HL-60 (cell line): ENCODE results near the gene CLEC6A.

Experiments used
- DNase-seq, 2 experiments: peaks; one replicate each; pipeline ENCODE4 v3.0.0-alpha.2; 2010 to 2020; ENCODE audit warnings: low read depth in 1 of 2, low spot score in 1 of 2
- H3K27ac ChIP-seq: fragments of 250-450 bp; sonication (Bioruptor Pico); replicated peaks from 2 replicates; pipeline ENCODE4 v1.5.1; 2020; ENCODE audit warnings: mild to moderate bottlenecking, moderate library complexity
- H3K27me3 ChIP-seq: fragments of 250-450 bp; sonication (Bioruptor Pico); 2 replicates; pipeline ENCODE4 v1.5.1; 2021; ENCODE audit warnings: mild to moderate bottlenecking, moderate library complexity; ENCODE audit not compliant: insufficient read depth, poor library complexity, severe bottlenecking
- H3K4me3 ChIP-seq: replicated peaks from 2 replicates; pipeline ENCODE4 v1.5.1; 2011; ENCODE audit warnings: mild to moderate bottlenecking, control low read depth, low read length; ENCODE audit not compliant: insufficient read depth
- CTCF ChIP-seq: IDR thresholded peaks from one replicate; pipeline ENCODE4 v1.5.1; 2011; ENCODE audit warnings: low read length, control low read depth, inconsistent platforms; ENCODE audit not compliant: insufficient read depth
- GABPA ChIP-seq: IDR thresholded peaks from 2 replicates; pipeline ENCODE4 v1.6.1; 2012; ENCODE audit warnings: low read depth
- POLR2AphosphoS5 ChIP-seq: IDR thresholded peaks from 2 replicates; pipeline ENCODE4 v1.6.1; 2012; ENCODE audit warnings: low read depth
- REST ChIP-seq: IDR thresholded peaks from 2 replicates; pipeline ENCODE4 v1.6.1; 2012; ENCODE audit warnings: low read depth; ENCODE audit not compliant: insufficient replicate concordance
- SPI1 ChIP-seq: IDR thresholded peaks from 2 replicates; pipeline ENCODE4 v1.6.1; 2012; ENCODE audit warnings: low read depth, mild to moderate bottlenecking, borderline replicate concordance

CLEC6A gene

GRCh38 chr12:8475508-8476203 is 19.9 kb downstream of the CLEC6A start:
- Histone ChIP-seq H3K27me3 (peaks cover 5% of the 10 kb centered on the region), H3K27ac (no peak overlapping the region), H3K4me3 (no peak overlapping the region)
- TF ChIP-seq GABPA, result no peak
- no peak for TF ChIP-seq POLR2AphosphoS5
- no peak for TF ChIP-seq CTCF
- TF ChIP-seq REST, result no peak
- no peak for TF ChIP-seq SPI1
- no peak for DNase-seq

GRCh38 chr12:8482571-8483061 is 26.9 kb downstream of the CLEC6A start:
- Histone ChIP-seq H3K27me3 (no peaks in the 10 kb centered on the region), H3K27ac (no peak overlapping the region), H3K4me3 (no peak overlapping the region)
- no peak for DNase-seq
- no peak for TF ChIP-seq SPI1
- TF ChIP-seq POLR2AphosphoS5, result no peak
- TF ChIP-seq CTCF, result no peak
- no peak for TF ChIP-seq GABPA
- TF ChIP-seq REST, result no peak

GRCh38 chr12:8483079-8483478 is 27.3 kb downstream of the CLEC6A start:
- Histone ChIP-seq H3K27ac (no peak overlapping the region), H3K27me3 (no peaks in the 10 kb centered on the region), H3K4me3 (no peak overlapping the region)
- DNase-seq, result no peak
- TF ChIP-seq GABPA, result no peak
- TF ChIP-seq REST, result no peak
- no peak for TF ChIP-seq CTCF
- TF ChIP-seq POLR2AphosphoS5, result no peak
- no peak for TF ChIP-seq SPI1
